Vagina (tissue), 2 donors: ENCODE measurements around the gene MAOB.

Experiments
- POLR2A ChIP-seq, 2 donors: fragments of 450-650 bp; IDR thresholded peaks; one replicate each; pipeline ENCODE4 v1.6.1; 2017; ENCODE audit warnings: antibody characterized with exemption in 2 of 2, mild to moderate bottlenecking in 2 of 2, moderate library complexity in 2 of 2
- POLR2AphosphoS5 ChIP-seq, 2 donors: sonication (generic); formaldehyde crosslinking; IDR thresholded peaks; one replicate each; pipeline ENCODE4 v1.9.0; 2017; ENCODE audit warnings: antibody characterized with exemption in 2 of 2, mild to moderate bottlenecking in 2 of 2, low read depth in 1 of 2; ENCODE audit not compliant: insufficient read depth in 1 of 2
- TF ChIP-seq, protein P1 (sequence below), 3 experiments: fragments of 450-650 bp in 2 of 3; fragments of 200-600 bp in 1 of 3; sonication (generic) in 1 of 3; IDR thresholded peaks; one replicate each; pipeline ENCODE4 v1.5.1; 2017 to 2019; ENCODE audit warnings: antibody characterized with exemption in 3 of 3, mild to moderate bottlenecking in 2 of 3, moderate library complexity in 2 of 3

DNA sequence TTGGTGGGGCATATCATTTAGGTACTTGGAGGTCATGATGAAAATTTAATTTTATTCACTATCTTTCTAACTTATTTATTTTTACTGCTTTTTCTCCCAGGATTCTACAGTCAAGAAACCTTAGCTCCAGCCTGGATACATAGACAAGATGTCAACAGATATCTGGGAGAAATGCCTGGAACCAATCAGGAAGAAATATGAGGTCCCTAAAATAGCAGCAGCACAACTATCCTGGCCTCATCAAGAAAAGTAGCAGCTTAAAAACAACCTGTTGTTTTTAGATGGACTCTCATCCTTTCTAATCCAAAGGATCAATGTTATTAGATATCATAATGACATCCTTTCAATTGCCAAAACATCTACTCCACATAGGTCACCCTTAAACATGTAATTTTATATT is 54.5 kb downstream of the MAOB start:
- TF ChIP-seq, protein P1, sequence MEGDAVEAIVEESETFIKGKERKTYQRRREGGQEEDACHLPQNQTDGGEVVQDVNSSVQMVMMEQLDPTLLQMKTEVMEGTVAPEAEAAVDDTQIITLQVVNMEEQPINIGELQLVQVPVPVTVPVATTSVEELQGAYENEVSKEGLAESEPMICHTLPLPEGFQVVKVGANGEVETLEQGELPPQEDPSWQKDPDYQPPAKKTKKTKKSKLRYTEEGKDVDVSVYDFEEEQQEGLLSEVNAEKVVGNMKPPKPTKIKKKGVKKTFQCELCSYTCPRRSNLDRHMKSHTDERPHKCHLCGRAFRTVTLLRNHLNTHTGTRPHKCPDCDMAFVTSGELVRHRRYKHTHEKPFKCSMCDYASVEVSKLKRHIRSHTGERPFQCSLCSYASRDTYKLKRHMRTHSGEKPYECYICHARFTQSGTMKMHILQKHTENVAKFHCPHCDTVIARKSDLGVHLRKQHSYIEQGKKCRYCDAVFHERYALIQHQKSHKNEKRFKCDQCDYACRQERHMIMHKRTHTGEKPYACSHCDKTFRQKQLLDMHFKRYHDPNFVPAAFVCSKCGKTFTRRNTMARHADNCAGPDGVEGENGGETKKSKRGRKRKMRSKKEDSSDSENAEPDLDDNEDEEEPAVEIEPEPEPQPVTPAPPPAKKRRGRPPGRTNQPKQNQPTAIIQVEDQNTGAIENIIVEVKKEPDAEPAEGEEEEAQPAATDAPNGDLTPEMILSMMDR (IDR thresholded peaks at IDR 0.05), result no peak
- TF ChIP-seq POLR2A (IDR thresholded peaks at IDR 0.05) (no peak), POLR2AphosphoS5 (IDR thresholded peaks at IDR 0.05; ENCODE audit: insufficient read depth in 1 of 2, low read depth in 1 of 2) (no peak)
